Testis (tissue), 5 donors: ENCODE results near the gene CKAP4. TPM values are rescaled to one million over a fixed set of nuclear protein-coding genes. Genes with fewer than 3 reads are reported as not detected.

Experiments used
- DNase-seq: peaks from one replicate; pipeline ENCODE4 v3.0.0-alpha.2; 2019
- H3K27ac ChIP-seq, 2 donors: fragments of 200-600 bp; sonication (generic); one replicate each; pipeline ENCODE4 v1.5.1; 2019
- H3K27me3 ChIP-seq: fragments of 200-600 bp; sonication (generic); one replicate; pipeline ENCODE4 v1.5.1; 2019
- H3K36me3 ChIP-seq: fragments of 200-600 bp; sonication (generic); one replicate; pipeline ENCODE4 v1.5.1; 2017; ENCODE audit warnings: low read depth; ENCODE audit errors: missing control alignments
- H3K4me1 ChIP-seq: fragments of 200-600 bp; sonication (generic); one replicate; pipeline ENCODE4 v1.5.1; 2019
- H3K4me3 ChIP-seq, 2 donors: fragments of 200-600 bp; sonication (generic); one replicate each; pipeline ENCODE4 v1.5.1; 2017 to 2019
- H3K9me3 ChIP-seq: fragments of 200-600 bp; sonication (generic); one replicate; pipeline ENCODE4 v1.5.1; 2017
- CTCF ChIP-seq, 3 experiments: fragments of 450-650 bp in 2 of 3; fragments of 200-600 bp in 1 of 3; sonication (generic) in 1 of 3; IDR thresholded peaks; one replicate each; pipeline ENCODE4 v1.5.1; 2016 to 2019; ENCODE audit warnings: antibody characterized with exemption in 3 of 3, mild to moderate bottlenecking in 2 of 3, moderate library complexity in 1 of 3
- POLR2A ChIP-seq: fragments of 450-650 bp; IDR thresholded peaks from one replicate; pipeline ENCODE4 v1.6.1; 2017; ENCODE audit warnings: antibody characterized with exemption, mild to moderate bottlenecking, moderate library complexity
- WGBS, 2 donors: methylation state at CpG; one replicate each; pipeline ENCODE4 v1.1.5; 2018; 5-methylcytosine and 5-hydroxymethylcytosine counted together
- intact Hi-C: fragments of 100-400 bp; cut with DNase I; formaldehyde crosslinking; loops from one replicate; pipeline ENCODE4 v1.15.1; 2023; ENCODE audit warnings: low total_unique reads
- long read RNA-seq, 2 donors: transcript quantifications; one replicate each; lab custom pipeline, GENCODE V29; 2026
- polyA plus RNA-seq: library from polyadenylated mRNA; stranded (reverse); fragments of 350-450 nt; fragmentation: Illumina TruSeq; extraction: RNeasy Lipid Tissue Mini Kit (QIAGEN cat#74804); gene quantifications from one replicate; pipeline ENCODE4 v1.2.3, GENCODE V29; 2014; ENCODE audit warnings: low read depth, low replicate concordance; ENCODE audit not compliant: insufficient read depth
- total RNA-seq, 2 donors: library from RNA; depleted of rRNA; stranded (reverse); fragments of >200 nt; gene quantifications; one replicate each; pipeline ENCODE4 v1.2.3, GENCODE V29; 2016

Gene CKAP4
- 10 to 100 TPM; 26.8 to 31.3 TPM for total RNA-seq
- polyA plus RNA-seq: 31.2 TPM
- long read RNA-seq, donor 1, transcript CKAP4-201 (2 exons, 3,093 nt): major isoform, 56 of 61 reads
- long read RNA-seq, donor 1, partial matches to known transcripts: 5 of 61 reads
- long read RNA-seq, donor 1, other reads (novel, unspliced or antisense): 0 of 61 reads
- long read RNA-seq, donor 2, transcript CKAP4-201 (2 exons, 3,093 nt): major isoform, 36 of 36 reads
- long read RNA-seq, donor 2, partial matches to known transcripts: 0 of 36 reads
- long read RNA-seq, donor 2, other reads (novel, unspliced or antisense): 0 of 36 reads

- Histone ChIP-seq H3K27me3 (no peaks in the 10 kb centered on the region), H3K4me1 (peaks cover 26% of the 10 kb centered on the region), H3K27ac (peak within 1 kb of the TSS; percentile 84 to 97), H3K36me3 (no peaks in the 10 kb centered on the region), H3K9me3 (no peaks in the 10 kb centered on the region), H3K4me3 (peak within 1 kb of the TSS; percentile 75 to 80)
- intact Hi-C loops: no loop called here
- peak; percentile 70 for DNase-seq
- TF ChIP-seq POLR2A (no peak), CTCF (IDR thresholded peaks at IDR 0.05) (no peak)
- WGBS, 2 donors: 1% methylated on average over 27 of the region's 102 CpGs; no CpG with 5 or more reads in 1 of the 2 donors
Measured at GRCh38 chr12:106247674-106248311, at the start of gene CKAP4. Gene CKAP4, minus strand, starts transcription at chr12:106248020. Its CDS starts 169 bp downstream, at chr12:106247851.

- intact Hi-C loops: no loop called here
- H3K4me1 ChIP-seq: peaks cover 12% of the 10 kb centered on the region
- TF ChIP-seq POLR2A (no peak), CTCF (IDR thresholded peaks at IDR 0.05) (no peak)
Measured at GRCh38 chr12:106297075-106297474, 49.3 kb upstream of the CKAP4 start.

GRCh38 chr12:106296179-106296877 is 48.5 kb upstream of the CKAP4 start:
- no peak overlapping the region for H3K27ac ChIP-seq
- 90 to 94% methylated on average over 8 of the region's 8 CpGs for WGBS, 2 donors
- H3K36me3 ChIP-seq: no peaks in the 10 kb centered on the region
- no peaks in the 10 kb centered on the region for H3K9me3 ChIP-seq
- peaks cover 6% of the 10 kb centered on the region for H3K4me1 ChIP-seq
- no peak overlapping the region for H3K4me3 ChIP-seq
- intact Hi-C loops: no loop called here
- DNase-seq: no peak
- H3K27me3 ChIP-seq: no peaks in the 10 kb centered on the region
- TF ChIP-seq CTCF (IDR thresholded peaks at IDR 0.05) (no peak), POLR2A (no peak)

More at GRCh38 chr12:106297075-106297474, 49.3 kb upstream of the CKAP4 start:
- Histone ChIP-seq H3K4me3 (no peak overlapping the region), H3K9me3 (no peaks in the 10 kb centered on the region), H3K27me3 (no peaks in the 10 kb centered on the region), H3K27ac (no peak overlapping the region), H3K36me3 (no peaks in the 10 kb centered on the region)
- DNase-seq: no peak
- 86 to 91% methylated on average over 3 of the region's 3 CpGs for WGBS, 2 donors

- intact Hi-C loops: no loop called here
- no peaks in the 10 kb centered on the region for H3K4me1 ChIP-seq
- no peak for TF ChIP-seq POLR2A
- TF ChIP-seq CTCF (IDR thresholded peaks at IDR 0.05): no peak
- no peak overlapping the region for H3K27ac ChIP-seq
- DNase-seq: no peak
- H3K9me3 ChIP-seq: no peaks in the 10 kb centered on the region
- H3K27me3 ChIP-seq: no peaks in the 10 kb centered on the region
- 85 to 96% methylated on average over 5 of the region's 5 CpGs for WGBS, 2 donors
- H3K4me3 ChIP-seq: no peak overlapping the region
- H3K36me3 ChIP-seq: no peaks in the 10 kb centered on the region
Measured at GRCh38 chr12:106292339-106292738, 44.5 kb upstream of the CKAP4 start.
